K562 (cell line): ENCODE measurements around the gene EPB41L2. TPM values are rescaled to one million over a fixed set of nuclear protein-coding genes. Genes with fewer than 3 reads are reported as not detected.
A peak's percentile ranks its signal among the peaks of the same experiment; 100 is the strongest.

Experiments
- ARNT ChIP-seq, 2 experiments: fragments of 450-650 bp; IDR thresholded peaks; 2 replicates each; pipeline ENCODE4 v1.6.1; 2016; ENCODE audit warnings: mild to moderate bottlenecking in 1 of 2
- BDP1 ChIP-seq: IDR thresholded peaks from 3 replicates; pipeline ENCODE4 v1.6.1; 2011; ENCODE audit not compliant: insufficient read length, insufficient read depth
- CC2D1A ChIP-seq: fragments of 450-650 bp; IDR thresholded peaks from 2 replicates; pipeline ENCODE4 v1.6.1; 2017; ENCODE audit warnings: mild to moderate bottlenecking
- CTBP1 ChIP-seq: fragments of 450-650 bp; IDR thresholded peaks from 2 replicates; pipeline ENCODE4 v1.6.1; 2016; ENCODE audit warnings: borderline replicate concordance
- FOSL1 ChIP-seq: fragments of 200-800 bp; sonication (Bioruptor generic); conservative IDR thresholded peaks from 2 replicates; pipeline ENCODE4 v1.6.1; 2016; ENCODE audit warnings: missing genetic modification characterization, missing compliant biosample characterization
- HCFC1 ChIP-seq: IDR thresholded peaks from 2 replicates; pipeline ENCODE4 v1.6.1; 2012; ENCODE audit warnings: low read depth, low read length, improper control_type of control experiment
- KLF16 ChIP-seq: IDR thresholded peaks from 2 replicates; pipeline ENCODE4 v1.6.1; 2016; ENCODE audit warnings: antibody characterized with exemption
- LEF1 ChIP-seq: fragments of 450-650 bp; IDR thresholded peaks from 2 replicates; pipeline ENCODE4 v1.6.1; 2016; ENCODE audit warnings: mild to moderate bottlenecking
- MCM2 ChIP-seq: fragments of 450-650 bp; IDR thresholded peaks from 2 replicates; pipeline ENCODE4 v1.6.1; 2017; ENCODE audit warnings: low read depth, mild to moderate bottlenecking
- NBN ChIP-seq: fragments of 450-650 bp; IDR thresholded peaks from 2 replicates; pipeline ENCODE4 v1.6.1; 2016; ENCODE audit warnings: low read depth, mild to moderate bottlenecking
- NCOA6 ChIP-seq: fragments of 450-650 bp; IDR thresholded peaks from 2 replicates; pipeline ENCODE4 v1.6.1; 2017; ENCODE audit warnings: mild to moderate bottlenecking
- NCOR1 ChIP-seq: fragments of 450-650 bp; IDR thresholded peaks from 2 replicates; pipeline ENCODE4 v1.6.1; 2016; ENCODE audit warnings: mild to moderate bottlenecking, moderate library complexity
- NR2C2 ChIP-seq, 2 experiments: fragments of 200-800 bp in 1 of 2; sonication (Bioruptor generic) in 1 of 2; sonication (generic) in 1 of 2; formaldehyde crosslinking in 1 of 2; IDR thresholded peaks; 2 replicates each; pipeline versions ENCODE4 v1.6.1 to v1.8.0; 2016 to 2022; ENCODE audit warnings: mild to moderate bottlenecking in 1 of 2, missing compliant biosample characterization in 1 of 2, missing genetic modification characterization in 1 of 2, missing genetic modification reagents in 1 of 2
- PHF20 ChIP-seq: fragments of 450-650 bp; IDR thresholded peaks from 2 replicates; pipeline ENCODE4 v1.6.1; 2018; ENCODE audit not compliant: partially characterized antibody
- PML ChIP-seq: IDR thresholded peaks from 2 replicates; pipeline ENCODE4 v1.6.1; 2012; ENCODE audit warnings: low read length, inconsistent platforms
- RCOR1 ChIP-seq, 2 experiments: IDR thresholded peaks; 2 replicates each; pipeline ENCODE4 v1.6.1; 2012; ENCODE audit warnings: low read depth in 2 of 2, low read length in 2 of 2, borderline replicate concordance in 1 of 2, improper control_type of control experiment in 1 of 2
- SMAD4 ChIP-seq: fragments of 250-450 bp; sonication (Bioruptor Pico); conservative IDR thresholded peaks from 2 replicates; pipeline ENCODE4 v1.8.0; 2021; ENCODE audit warnings: inconsistent platforms, mild to moderate bottlenecking, moderate library complexity
- SMARCC2 ChIP-seq: fragments of 450-650 bp; IDR thresholded peaks from 2 replicates; pipeline ENCODE4 v1.6.1; 2017; ENCODE audit warnings: antibody characterized with exemption, moderate library complexity, mild to moderate bottlenecking, low read depth
- STAG1 ChIP-seq: sonication (generic); formaldehyde crosslinking; IDR thresholded peaks from 2 replicates; pipeline ENCODE4 v1.5.0; 2020; ENCODE audit warnings: missing genetic modification reagents, borderline replicate concordance
- ZNF232 ChIP-seq: sonication (generic); formaldehyde crosslinking; IDR thresholded peaks from 2 replicates; pipeline ENCODE4 v1.8.0; 2022; ENCODE audit warnings: mild to moderate bottlenecking, missing genetic modification reagents
- ZNF57 ChIP-seq: fragments of 450-650 bp; formaldehyde crosslinking; IDR thresholded peaks from 2 replicates; pipeline ENCODE4 v1.4.0; 2020; ENCODE audit warnings: mild to moderate bottlenecking, moderate library complexity
- polyA plus RNA-seq, 8 experiments: library from polyadenylated mRNA; depleted of rRNA in 4 of 8; stranded (reverse) in 5 of 8; unstranded in 3 of 8; fragments of >200 nt; fragmentation: Nextera tagmentation in 2 of 8; fragmentation: Illumina TruSeq in 1 of 8; extraction: Ambion mirVana in 2 of 8; extraction: Trizol in 1 of 8; gene quantifications; 2 replicates each; pipeline versions ENCODE4 v1.2.1 to v1.2.3, GENCODE V29; 2011 to 2014; ENCODE audit warnings: inconsistent platforms in 1 of 8, missing spikeins in 1 of 8
- total RNA-seq, 7 experiments: library from RNA; depleted of rRNA in 6 of 7; stranded (reverse); fragments of >200 nt in 6 of 7; fragmentation: Illumina TruSeq in 2 of 7; extraction: Trizol in 2 of 7; gene quantifications; 2 replicates each; pipeline versions ENCODE4 v1.2.1 to v1.2.3, GENCODE V29; 2011 to 2021; ENCODE audit warnings: low replicate concordance in 1 of 7
- TF ChIP-seq, protein P1 (sequence below): fragments of 450-650 bp; IDR thresholded peaks from 2 replicates; pipeline ENCODE4 v1.6.1; 2016; ENCODE audit warnings: borderline replicate concordance
- TF ChIP-seq, protein P2 (sequence below), 2 experiments: fragments of 150-350 bp in 1 of 2; IDR thresholded peaks; 2 replicates each; pipeline ENCODE4 v1.6.1; 2012 to 2016; ENCODE audit warnings: low read depth in 2 of 2, low read length in 2 of 2, mild to moderate bottlenecking in 1 of 2, moderate library complexity in 1 of 2
- TF ChIP-seq, protein P3 (sequence below): IDR thresholded peaks from 2 replicates; pipeline ENCODE4 v1.6.1; 2016; ENCODE audit warnings: missing genetic modification characterization, missing compliant biosample characterization

Gene EPB41L2
- total and polyA plus RNA-seq, 9 of the 15 experiments (the other 6 are each of a cell fraction or from before 2014, with no cell fraction given) = 5.1 to 53.6 (median 25.0) TPM

DNA sequence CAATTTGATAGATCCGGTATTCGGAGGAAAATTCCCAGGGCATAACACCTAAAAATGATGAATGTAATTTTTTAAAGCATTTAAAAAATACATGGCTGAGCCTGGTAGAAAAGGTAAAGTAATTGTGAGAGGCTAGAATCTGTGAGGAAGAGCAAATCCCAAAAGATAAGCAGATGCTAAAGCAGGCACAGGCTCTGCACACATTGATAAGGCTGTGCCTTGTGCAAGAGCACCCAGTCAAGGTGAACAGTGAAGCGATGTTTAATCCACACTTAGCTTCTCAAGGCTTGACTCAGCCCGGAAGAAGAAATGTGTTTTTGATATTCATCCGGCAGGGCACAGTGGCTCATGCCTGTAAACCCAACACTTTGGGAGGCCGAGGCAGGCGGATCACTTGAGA lies 5.1 kb upstream of the EPB41L2 start (continued):
- 0 out of 2 replicates have a peak, but pooled peaks have one; percentile 34 for TF ChIP-seq SMAD4 (CRISPR knock-in tag)
- 0 out of 2 replicates have a peak, but pooled peaks have one; percentile 57 for TF ChIP-seq ZNF232 (CRISPR knock-in tag)
- no peak for TF ChIP-seq HCFC1
- peak; percentile 19 to 88; a peak in 2 of 4 replicates for TF ChIP-seq RCOR1 (IDR thresholded peaks at IDR 0.05; ENCODE audit: borderline replicate concordance in 1 of 2, low read depth in 2 of 2, low read length in 2 of 2)
- peak; percentile 85 for TF ChIP-seq KLF16
- TF ChIP-seq ZNF57 (CRISPR knock-in tag) = no peak
- no peak for TF ChIP-seq NR2C2 (CRISPR knock-in tag; IDR thresholded peaks at IDR 0.05)
- 0 out of 2 replicates have a peak, but pooled peaks have one; percentile 24 for TF ChIP-seq NR2C2 (tag; IDR thresholded peaks at IDR 0.05)
- TF ChIP-seq ARNT (IDR thresholded peaks at IDR 0.05) = 0 out of 4 replicates have a peak, but pooled peaks of 1 of the 2 experiments have one; percentile 47
- TF ChIP-seq, protein P1, sequence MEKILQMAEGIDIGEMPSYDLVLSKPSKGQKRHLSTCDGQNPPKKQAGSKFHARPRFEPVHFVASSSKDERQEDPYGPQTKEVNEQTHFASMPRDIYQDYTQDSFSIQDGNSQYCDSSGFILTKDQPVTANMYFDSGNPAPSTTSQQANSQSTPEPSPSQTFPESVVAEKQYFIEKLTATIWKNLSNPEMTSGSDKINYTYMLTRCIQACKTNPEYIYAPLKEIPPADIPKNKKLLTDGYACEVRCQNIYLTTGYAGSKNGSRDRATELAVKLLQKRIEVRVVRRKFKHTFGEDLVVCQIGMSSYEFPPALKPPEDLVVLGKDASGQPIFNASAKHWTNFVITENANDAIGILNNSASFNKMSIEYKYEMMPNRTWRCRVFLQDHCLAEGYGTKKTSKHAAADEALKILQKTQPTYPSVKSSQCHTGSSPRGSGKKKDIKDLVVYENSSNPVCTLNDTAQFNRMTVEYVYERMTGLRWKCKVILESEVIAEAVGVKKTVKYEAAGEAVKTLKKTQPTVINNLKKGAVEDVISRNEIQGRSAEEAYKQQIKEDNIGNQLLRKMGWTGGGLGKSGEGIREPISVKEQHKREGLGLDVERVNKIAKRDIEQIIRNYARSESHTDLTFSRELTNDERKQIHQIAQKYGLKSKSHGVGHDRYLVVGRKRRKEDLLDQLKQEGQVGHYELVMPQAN = no peak
- TF ChIP-seq CTBP1 = peak; percentile 78
- TF ChIP-seq, protein P2, sequence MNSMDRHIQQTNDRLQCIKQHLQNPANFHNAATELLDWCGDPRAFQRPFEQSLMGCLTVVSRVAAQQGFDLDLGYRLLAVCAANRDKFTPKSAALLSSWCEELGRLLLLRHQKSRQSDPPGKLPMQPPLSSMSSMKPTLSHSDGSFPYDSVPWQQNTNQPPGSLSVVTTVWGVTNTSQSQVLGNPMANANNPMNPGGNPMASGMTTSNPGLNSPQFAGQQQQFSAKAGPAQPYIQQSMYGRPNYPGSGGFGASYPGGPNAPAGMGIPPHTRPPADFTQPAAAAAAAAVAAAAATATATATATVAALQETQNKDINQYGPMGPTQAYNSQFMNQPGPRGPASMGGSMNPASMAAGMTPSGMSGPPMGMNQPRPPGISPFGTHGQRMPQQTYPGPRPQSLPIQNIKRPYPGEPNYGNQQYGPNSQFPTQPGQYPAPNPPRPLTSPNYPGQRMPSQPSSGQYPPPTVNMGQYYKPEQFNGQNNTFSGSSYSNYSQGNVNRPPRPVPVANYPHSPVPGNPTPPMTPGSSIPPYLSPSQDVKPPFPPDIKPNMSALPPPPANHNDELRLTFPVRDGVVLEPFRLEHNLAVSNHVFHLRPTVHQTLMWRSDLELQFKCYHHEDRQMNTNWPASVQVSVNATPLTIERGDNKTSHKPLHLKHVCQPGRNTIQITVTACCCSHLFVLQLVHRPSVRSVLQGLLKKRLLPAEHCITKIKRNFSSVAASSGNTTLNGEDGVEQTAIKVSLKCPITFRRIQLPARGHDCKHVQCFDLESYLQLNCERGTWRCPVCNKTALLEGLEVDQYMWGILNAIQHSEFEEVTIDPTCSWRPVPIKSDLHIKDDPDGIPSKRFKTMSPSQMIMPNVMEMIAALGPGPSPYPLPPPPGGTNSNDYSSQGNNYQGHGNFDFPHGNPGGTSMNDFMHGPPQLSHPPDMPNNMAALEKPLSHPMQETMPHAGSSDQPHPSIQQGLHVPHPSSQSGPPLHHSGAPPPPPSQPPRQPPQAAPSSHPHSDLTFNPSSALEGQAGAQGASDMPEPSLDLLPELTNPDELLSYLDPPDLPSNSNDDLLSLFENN (IDR thresholded peaks at IDR 0.05; ENCODE audit: low read depth in 2 of 2, low read length in 2 of 2) = 0 out of 4 replicates have a peak, but pooled peaks of 1 of the 2 experiments have one; percentile 44
- 0 out of 2 replicates have a peak, but pooled peaks have one; percentile 48 for TF ChIP-seq SMARCC2
- TF ChIP-seq NCOR1 = peak; percentile 84
- TF ChIP-seq PML = peak; percentile 68; the same call in 1 of the 2 replicates
- TF ChIP-seq BDP1 = no peak
- peak; percentile 40; the same call in 1 of the 2 replicates for TF ChIP-seq LEF1
- TF ChIP-seq FOSL1 (tag) = peak; percentile 39
- no peak for TF ChIP-seq PHF20
- peak; percentile 20; the same call in 1 of the 2 replicates for TF ChIP-seq CC2D1A
- 0 out of 2 replicates have a peak, but pooled peaks have one; percentile 30 for TF ChIP-seq NBN
- no peak for TF ChIP-seq NCOA6
- no peak for TF ChIP-seq MCM2
- TF ChIP-seq, protein P3, sequence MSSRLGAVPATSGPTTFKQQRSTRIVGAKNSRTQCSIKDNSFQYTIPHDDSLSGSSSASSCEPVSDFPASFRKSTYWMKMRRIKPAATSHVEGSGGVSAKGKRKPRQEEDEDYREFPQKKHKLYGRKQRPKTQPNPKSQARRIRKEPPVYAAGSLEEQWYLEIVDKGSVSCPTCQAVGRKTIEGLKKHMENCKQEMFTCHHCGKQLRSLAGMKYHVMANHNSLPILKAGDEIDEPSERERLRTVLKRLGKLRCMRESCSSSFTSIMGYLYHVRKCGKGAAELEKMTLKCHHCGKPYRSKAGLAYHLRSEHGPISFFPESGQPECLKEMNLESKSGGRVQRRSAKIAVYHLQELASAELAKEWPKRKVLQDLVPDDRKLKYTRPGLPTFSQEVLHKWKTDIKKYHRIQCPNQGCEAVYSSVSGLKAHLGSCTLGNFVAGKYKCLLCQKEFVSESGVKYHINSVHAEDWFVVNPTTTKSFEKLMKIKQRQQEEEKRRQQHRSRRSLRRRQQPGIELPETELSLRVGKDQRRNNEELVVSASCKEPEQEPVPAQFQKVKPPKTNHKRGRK (tag) = no peak
- no peak for TF ChIP-seq STAG1
